Measurements from ENCODE around the gene GRM2. TPM values are rescaled to one million over a fixed set of nuclear protein-coding genes. Genes with fewer than 3 reads are reported as not detected.

Gene GRM2
- total RNA-seq, 1 donor from 2014 or later: not detected

DNA sequence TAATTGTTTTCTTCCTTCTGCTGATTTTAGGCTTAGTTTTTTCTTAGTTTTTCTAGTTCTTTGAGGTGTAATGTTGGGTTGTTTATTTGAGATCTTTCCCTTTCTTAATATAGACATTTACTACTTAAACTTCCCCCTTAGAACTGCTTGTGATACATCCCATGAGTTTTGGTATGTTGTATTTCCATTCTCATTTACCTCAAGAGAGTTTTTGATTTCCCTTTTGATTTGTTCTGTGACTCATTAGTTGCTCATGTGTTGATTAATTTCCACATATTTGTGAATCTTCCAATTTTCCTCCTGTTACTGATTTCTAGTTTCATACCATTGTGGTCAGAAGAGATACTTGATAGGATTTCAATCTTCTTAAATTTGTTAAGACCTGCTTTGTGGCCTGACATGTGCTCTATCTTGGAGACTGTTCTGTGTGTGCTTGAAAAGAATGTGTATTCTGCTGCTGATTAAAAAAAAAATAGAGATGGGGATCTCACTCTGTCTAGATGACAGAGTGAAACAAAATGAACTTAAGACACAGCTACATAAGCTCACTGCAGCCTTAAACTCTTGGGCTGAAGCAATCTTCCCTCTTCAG lies 22.3 kb downstream of the GRM2 start:
- Histone ChIP-seq H3K27ac (no peak overlapping the region), H3K27me3 (no peaks in the 10 kb centered on the region), H3K4me1 (no peaks in the 10 kb centered on the region), H3K9me3 (no peaks in the 10 kb centered on the region), H3K36me3 (no peaks in the 10 kb centered on the region), H3K4me3 (no peak overlapping the region)
- DNase-seq (ENCODE audit: low spot score in 2 of 2): no peak
- TF ChIP-seq, protein P1, sequence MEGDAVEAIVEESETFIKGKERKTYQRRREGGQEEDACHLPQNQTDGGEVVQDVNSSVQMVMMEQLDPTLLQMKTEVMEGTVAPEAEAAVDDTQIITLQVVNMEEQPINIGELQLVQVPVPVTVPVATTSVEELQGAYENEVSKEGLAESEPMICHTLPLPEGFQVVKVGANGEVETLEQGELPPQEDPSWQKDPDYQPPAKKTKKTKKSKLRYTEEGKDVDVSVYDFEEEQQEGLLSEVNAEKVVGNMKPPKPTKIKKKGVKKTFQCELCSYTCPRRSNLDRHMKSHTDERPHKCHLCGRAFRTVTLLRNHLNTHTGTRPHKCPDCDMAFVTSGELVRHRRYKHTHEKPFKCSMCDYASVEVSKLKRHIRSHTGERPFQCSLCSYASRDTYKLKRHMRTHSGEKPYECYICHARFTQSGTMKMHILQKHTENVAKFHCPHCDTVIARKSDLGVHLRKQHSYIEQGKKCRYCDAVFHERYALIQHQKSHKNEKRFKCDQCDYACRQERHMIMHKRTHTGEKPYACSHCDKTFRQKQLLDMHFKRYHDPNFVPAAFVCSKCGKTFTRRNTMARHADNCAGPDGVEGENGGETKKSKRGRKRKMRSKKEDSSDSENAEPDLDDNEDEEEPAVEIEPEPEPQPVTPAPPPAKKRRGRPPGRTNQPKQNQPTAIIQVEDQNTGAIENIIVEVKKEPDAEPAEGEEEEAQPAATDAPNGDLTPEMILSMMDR (IDR thresholded peaks at IDR 0.05): no peak
- intact Hi-C loops (cut with DNase I): no loop called here

DNA sequence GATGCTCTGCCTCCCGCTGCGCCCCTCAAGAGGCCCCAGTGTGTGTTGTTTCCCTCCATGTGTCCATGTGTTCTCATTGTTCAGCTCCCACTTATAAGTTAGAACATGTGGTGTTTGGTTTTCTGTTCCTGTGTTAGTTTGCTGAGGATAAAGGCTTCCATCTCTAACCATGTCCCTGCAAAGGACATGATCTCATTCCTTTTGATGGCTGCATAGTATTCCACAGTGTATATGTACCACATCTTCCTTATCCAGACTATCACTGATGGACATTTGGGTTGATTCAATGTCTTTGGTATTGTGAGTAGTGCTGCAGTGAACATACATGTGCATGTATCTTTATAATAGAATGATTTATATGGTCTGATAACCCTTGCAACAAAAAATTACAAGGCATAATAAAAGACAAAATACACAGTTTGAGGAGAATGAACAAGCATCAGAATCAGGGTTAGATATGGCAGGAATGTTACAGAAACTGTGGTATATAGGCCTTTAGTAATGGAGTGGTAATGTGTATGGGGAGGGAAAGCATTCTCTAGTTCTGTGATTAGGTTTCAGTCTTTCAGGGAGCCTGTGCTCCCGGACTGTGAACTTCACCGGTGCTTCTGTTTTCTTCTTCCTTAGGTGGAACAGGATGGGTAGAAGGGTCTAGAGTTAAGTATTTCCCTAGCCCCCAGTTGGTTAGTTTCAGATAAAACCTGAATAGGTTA lies 27.1 kb downstream of the GRM2 start:
- TF ChIP-seq, protein P1 (IDR thresholded peaks at IDR 0.05): no peak
- H3K36me3 ChIP-seq: no peaks in the 10 kb centered on the region
- no peak overlapping the region for H3K4me3 ChIP-seq
- H3K27me3 ChIP-seq: no peaks in the 10 kb centered on the region
- H3K9me3 ChIP-seq: no peaks in the 10 kb centered on the region
- no peak for DNase-seq (ENCODE audit: low spot score in 2 of 2)
- no peak overlapping the region for H3K27ac ChIP-seq
- intact Hi-C loops (cut with DNase I): no loop called here
- H3K4me1 ChIP-seq: no peaks in the 10 kb centered on the region

DNA sequence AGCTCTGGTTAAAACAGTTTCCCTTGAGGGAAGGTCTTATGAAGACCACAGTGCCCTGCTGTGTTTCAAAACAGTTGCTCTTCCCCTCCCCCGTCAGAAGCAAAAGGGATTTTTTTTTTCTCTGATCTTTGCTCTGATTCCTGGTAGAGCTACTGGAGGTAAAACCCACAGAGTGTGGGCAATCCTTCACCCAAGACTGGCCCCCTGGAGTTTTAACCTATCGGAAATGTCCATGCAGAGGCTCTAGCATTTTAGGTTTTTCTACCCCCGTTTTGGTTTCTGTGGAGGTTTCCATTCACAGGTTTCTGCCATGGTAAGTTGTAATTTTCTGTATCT lies 27.7 kb downstream of the GRM2 start:
- TF ChIP-seq, protein P1 (IDR thresholded peaks at IDR 0.05): no peak
- H3K27me3 ChIP-seq: no peaks in the 10 kb centered on the region
- intact Hi-C loops (cut with DNase I): no loop called here
- DNase-seq (ENCODE audit: low spot score in 2 of 2): no peak
- no peaks in the 10 kb centered on the region for H3K9me3 ChIP-seq
- no peaks in the 10 kb centered on the region for H3K4me1 ChIP-seq
- no peaks in the 10 kb centered on the region for H3K36me3 ChIP-seq
- no peak overlapping the region for H3K4me3 ChIP-seq
- no peak overlapping the region for H3K27ac ChIP-seq

GRCh38 chr3:51735039-51735438 lies 28.2 kb downstream of the GRM2 start:
- no peaks in the 10 kb centered on the region for H3K27me3 ChIP-seq
- intact Hi-C loops (cut with DNase I): no loop called here
- TF ChIP-seq, protein P1 (IDR thresholded peaks at IDR 0.05): no peak

DNA sequence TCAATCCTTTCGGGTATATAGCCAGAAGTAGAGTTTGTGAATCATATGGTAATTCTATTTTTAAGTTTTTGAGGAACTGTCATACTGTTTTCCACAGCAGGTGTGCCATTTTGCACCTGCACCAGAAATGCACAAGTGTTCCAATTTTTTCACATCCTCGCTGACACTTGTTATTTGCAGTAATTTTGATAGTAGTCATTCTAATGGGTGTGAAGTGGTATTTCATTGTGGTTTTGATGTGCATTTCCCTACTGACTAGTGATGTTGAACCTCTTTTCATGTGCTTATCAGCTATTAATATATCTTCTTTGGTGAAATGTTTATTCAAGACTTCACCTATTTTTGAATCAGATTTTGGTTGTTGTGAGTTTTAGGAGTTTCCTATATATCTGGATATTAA lies 29.1 kb downstream of the GRM2 start:
- Histone ChIP-seq H3K36me3 (no peaks in the 10 kb centered on the region), H3K27me3 (no peaks in the 10 kb centered on the region), H3K27ac (no peak overlapping the region), H3K9me3 (no peaks in the 10 kb centered on the region), H3K4me3 (no peak overlapping the region), H3K4me1 (no peaks in the 10 kb centered on the region)
- no peak for DNase-seq (ENCODE audit: low spot score in 2 of 2)
- intact Hi-C loops (cut with DNase I): no loop called here
- TF ChIP-seq, protein P1 (IDR thresholded peaks at IDR 0.05): no peak

More at GRCh38 chr3:51735039-51735438, 28.2 kb downstream of the GRM2 start:
- H3K36me3 ChIP-seq: no peaks in the 10 kb centered on the region
- no peaks in the 10 kb centered on the region for H3K9me3 ChIP-seq
- DNase-seq (ENCODE audit: low spot score in 2 of 2): no peak
- no peaks in the 10 kb centered on the region for H3K4me1 ChIP-seq
- no peak overlapping the region for H3K27ac ChIP-seq
- H3K4me3 ChIP-seq: no peak overlapping the region
